ENCODE results near the gene PGM3.

DNA sequence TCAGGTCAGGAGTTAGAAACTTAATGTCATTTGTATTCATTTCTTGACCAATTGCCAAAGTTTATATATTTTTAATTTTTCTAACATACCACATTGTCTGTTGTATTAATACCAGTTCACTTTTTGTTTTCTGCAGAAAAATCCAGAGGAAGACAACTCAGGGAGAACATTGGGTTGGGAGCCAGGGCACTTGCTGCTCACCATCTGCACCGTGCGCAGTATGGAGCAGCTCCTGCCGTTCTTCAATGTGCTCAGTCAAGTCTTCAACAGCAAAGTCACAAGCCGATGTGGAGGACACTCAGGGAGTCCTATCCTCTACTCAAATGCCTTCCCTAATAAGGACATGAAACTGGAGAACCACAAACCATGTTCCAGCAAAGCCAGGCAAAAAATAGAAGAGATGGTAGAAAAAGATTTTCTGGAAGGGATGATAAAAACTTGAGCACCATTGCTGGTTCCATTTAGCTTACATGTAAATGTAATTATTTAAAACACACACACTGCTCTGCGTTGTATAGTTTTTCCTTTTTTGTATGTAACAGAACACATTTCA, 25.3 kb downstream of the PGM3 start:
- TF ChIP-seq, protein P1, sequence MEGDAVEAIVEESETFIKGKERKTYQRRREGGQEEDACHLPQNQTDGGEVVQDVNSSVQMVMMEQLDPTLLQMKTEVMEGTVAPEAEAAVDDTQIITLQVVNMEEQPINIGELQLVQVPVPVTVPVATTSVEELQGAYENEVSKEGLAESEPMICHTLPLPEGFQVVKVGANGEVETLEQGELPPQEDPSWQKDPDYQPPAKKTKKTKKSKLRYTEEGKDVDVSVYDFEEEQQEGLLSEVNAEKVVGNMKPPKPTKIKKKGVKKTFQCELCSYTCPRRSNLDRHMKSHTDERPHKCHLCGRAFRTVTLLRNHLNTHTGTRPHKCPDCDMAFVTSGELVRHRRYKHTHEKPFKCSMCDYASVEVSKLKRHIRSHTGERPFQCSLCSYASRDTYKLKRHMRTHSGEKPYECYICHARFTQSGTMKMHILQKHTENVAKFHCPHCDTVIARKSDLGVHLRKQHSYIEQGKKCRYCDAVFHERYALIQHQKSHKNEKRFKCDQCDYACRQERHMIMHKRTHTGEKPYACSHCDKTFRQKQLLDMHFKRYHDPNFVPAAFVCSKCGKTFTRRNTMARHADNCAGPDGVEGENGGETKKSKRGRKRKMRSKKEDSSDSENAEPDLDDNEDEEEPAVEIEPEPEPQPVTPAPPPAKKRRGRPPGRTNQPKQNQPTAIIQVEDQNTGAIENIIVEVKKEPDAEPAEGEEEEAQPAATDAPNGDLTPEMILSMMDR (IDR thresholded peaks at IDR 0.05), result no peak
- no peak for TF ChIP-seq EZH2 (IDR thresholded peaks at IDR 0.05; ENCODE audit: borderline replicate concordance, insufficient read depth, low read depth, low read length, poor library complexity, severe bottlenecking)
